ENCODE measurements around the gene ZNF664. TPM values are rescaled to one million over a fixed set of nuclear protein-coding genes. Genes with fewer than 3 reads are reported as not detected.

Gene ZNF664
- total RNA-seq, 2 experiments from 2014 or later, result 46.4 to 48.3 TPM

DNA sequence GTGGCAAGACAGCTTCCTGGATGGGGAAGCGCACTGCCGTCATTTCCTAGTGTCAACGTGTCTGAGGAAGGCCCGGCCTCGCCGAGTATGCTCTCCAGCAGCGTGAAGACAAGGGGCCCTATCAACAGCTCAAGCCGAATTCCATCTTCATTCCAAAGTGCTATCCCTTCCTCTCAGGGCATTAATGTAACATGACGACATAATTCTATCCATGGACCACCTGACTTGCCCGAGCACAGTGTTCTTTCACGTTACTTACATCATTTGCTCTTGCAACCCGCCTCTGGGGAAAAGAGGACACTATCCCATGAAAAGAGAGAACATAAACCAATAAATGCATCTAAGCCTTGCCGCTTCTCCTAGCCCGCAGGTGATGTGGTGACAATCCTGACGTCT is 23.2 kb upstream of the ZNF664 start:
- ATAC-seq (no peak), DNase-seq (no peak)
- H3K36me3 Mint-ChIP-seq (ENCODE audit: low read depth), result no peaks in the 10 kb centered on the region
- intact Hi-C loops (cut with DNase I, micrococcal nuclease), result no loop called here
- H3K4me1 Mint-ChIP-seq, result no peaks in the 10 kb centered on the region
- H3K4me3 Mint-ChIP-seq, result no peak overlapping the region
- H3K27me3 Mint-ChIP-seq, result no peaks in the 10 kb centered on the region
- CTCF ChIA-PET, result interaction anchor here (0.7 kb wide), 1 partner anchor 37 kb away, joined by 3 read pairs; no protein-coding TSS in a partner anchor
- POLR2A ChIA-PET, result no interaction called here
- H3K9me3 Mint-ChIP-seq (ENCODE audit: low read depth), result no peaks in the 10 kb centered on the region
- no peak overlapping the region for H3K27ac Mint-ChIP-seq

DNA sequence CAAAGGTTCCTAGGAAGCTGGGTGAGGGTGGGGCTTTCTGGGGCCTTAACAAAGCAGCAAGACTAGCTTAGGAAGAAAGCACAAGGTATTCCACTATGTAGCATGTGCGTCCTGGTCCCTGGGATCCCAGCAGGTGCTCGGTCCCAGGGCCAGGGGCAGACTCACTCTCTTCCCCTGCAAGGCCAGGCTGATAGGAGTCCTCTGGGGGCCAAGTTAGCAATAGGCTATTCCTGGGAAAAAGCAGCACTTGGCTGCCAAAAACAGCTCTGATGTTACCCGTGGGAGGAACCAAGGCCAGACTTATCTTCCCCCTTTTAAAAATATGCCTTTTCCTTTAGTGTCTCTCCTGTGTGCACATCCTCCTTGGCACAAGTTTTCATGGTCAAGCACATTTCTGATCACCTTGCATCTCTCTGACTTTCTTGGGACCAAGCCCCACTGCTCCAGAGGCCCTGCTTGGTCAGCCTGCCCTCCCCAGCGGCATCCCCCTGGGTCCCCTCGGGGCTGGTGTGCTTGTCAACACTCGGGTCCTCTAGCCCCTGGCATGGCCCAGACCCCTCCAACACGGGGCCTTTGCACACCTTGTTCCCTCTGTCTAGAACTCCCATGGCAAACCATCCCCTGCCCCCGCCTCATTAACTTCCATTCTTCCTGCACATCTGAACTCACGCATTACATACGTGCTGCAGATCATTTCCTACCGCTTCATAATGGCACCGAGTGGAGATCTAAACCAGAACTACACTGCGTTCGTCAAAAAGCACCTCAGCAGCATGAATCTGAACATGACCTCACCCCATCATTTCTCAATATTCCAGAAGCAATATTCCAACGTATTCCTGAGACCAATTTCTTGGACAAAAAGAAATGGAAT is 22.3 kb upstream of the ZNF664 start:
- CTCF ChIA-PET, result no interaction called here
- intact Hi-C loops (cut with DNase I, micrococcal nuclease), result no loop called here
- H3K4me3 Mint-ChIP-seq, result no peak overlapping the region

DNA sequence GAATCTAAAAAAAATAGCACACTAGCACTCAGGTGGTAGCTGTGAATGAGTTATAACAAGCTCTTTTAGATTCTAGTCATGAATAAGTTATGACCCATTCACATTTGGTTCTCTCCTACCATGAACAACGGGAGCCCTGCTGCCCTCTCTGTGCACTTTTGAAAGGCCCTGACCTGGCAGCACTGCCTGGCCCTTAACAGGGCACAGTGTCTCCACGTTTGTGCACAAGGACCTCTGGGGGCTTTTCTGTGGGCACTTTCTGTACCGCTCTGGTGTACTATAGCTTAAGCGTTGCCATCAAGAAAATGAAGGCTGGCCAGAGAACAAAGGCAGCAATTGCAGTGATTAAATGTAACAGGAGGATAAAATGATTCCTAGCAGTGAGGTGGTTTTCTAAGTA is 21.5 kb upstream of the ZNF664 start:
- ChIA-PET CTCF (no interaction called here), POLR2A (no interaction called here)
- Mint-ChIP-seq H3K27ac (no peak overlapping the region), H3K9me3 (ENCODE audit: low read depth) (no peaks in the 10 kb centered on the region), H3K27me3 (no peaks in the 10 kb centered on the region), H3K36me3 (ENCODE audit: low read depth) (no peaks in the 10 kb centered on the region), H3K4me3 (no peak overlapping the region), H3K4me1 (no peaks in the 10 kb centered on the region)
- intact Hi-C loops (cut with DNase I, micrococcal nuclease), result no loop called here
- no peak for DNase-seq
- no peak for ATAC-seq

More for the DNA sequence above, 22.3 kb upstream of the ZNF664 start:
- ATAC-seq, result no peak
- no peak for DNase-seq
- Mint-ChIP-seq H3K36me3 (ENCODE audit: low read depth) (no peaks in the 10 kb centered on the region), H3K4me1 (no peaks in the 10 kb centered on the region), H3K27ac (no peak overlapping the region), H3K9me3 (ENCODE audit: low read depth) (no peaks in the 10 kb centered on the region), H3K27me3 (no peaks in the 10 kb centered on the region)
- POLR2A ChIA-PET, result no interaction called here

GRCh38 chr12:123952037-123952436 is 21.0 kb upstream of the ZNF664 start:
- H3K27me3 Mint-ChIP-seq, result no peaks in the 10 kb centered on the region
- ChIA-PET POLR2A (no interaction called here), CTCF (interaction anchor here (0.6 kb wide), 1 partner anchor 79 kb away, joined by 3 read pairs; no protein-coding TSS in a partner anchor)
- no peak for ATAC-seq
- H3K36me3 Mint-ChIP-seq (ENCODE audit: low read depth), result no peaks in the 10 kb centered on the region
- no peak for DNase-seq
- H3K27ac Mint-ChIP-seq, result no peak overlapping the region
- H3K4me3 Mint-ChIP-seq, result no peak overlapping the region
- H3K4me1 Mint-ChIP-seq, result no peaks in the 10 kb centered on the region
- no peaks in the 10 kb centered on the region for H3K9me3 Mint-ChIP-seq (ENCODE audit: low read depth)
- intact Hi-C loops (cut with DNase I, micrococcal nuclease), result no loop called here

DNA sequence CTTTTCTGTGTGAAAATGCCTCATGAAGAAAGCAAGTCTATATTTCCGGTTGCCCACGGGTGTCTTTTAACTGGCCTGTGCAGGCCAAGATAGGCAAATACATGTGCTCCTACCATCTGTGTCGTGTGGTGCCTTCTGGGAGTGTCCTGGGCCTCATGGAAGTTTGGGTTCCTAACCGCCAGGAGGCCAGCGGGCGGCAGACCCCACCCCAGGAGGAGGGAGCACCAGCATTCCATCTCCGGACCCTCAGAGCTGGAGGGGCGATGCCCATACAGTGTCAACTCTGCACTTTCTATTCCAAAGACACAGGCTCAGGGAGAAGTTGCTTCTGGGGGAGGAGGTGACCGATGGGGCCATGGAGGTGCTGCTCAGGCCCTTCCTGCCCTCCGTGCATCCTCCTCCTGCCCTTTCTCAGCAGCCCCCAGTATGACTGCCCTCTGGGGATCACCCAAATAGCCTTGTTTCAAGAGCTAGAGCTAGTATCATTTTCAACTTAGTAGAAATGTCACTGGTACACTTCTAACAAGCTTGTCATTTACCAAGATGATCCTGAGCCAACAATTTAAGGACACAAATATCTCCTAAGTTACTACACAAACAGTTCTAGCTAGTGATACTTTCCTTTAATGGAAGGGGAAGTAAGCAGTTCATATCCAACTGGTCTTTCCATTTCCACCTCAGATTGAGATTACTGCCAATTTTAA is 18.2 kb upstream of the ZNF664 start:
- Mint-ChIP-seq H3K27me3 (no peaks in the 10 kb centered on the region), H3K4me3 (no peak overlapping the region), H3K9me3 (ENCODE audit: low read depth) (no peaks in the 10 kb centered on the region), H3K27ac (no peak overlapping the region), H3K4me1 (no peaks in the 10 kb centered on the region), H3K36me3 (ENCODE audit: low read depth) (no peaks in the 10 kb centered on the region)
- ATAC-seq (no peak), DNase-seq (no peak)
- intact Hi-C loops (cut with DNase I, micrococcal nuclease), result no loop called here
- ChIA-PET CTCF (interaction anchor here (0.7 to 1.4 kb wide), 2 partner anchors 49 to 313 kb away, joined by 3 to 6 read pairs; no protein-coding TSS in a partner anchor), POLR2A (no interaction called here)

DNA sequence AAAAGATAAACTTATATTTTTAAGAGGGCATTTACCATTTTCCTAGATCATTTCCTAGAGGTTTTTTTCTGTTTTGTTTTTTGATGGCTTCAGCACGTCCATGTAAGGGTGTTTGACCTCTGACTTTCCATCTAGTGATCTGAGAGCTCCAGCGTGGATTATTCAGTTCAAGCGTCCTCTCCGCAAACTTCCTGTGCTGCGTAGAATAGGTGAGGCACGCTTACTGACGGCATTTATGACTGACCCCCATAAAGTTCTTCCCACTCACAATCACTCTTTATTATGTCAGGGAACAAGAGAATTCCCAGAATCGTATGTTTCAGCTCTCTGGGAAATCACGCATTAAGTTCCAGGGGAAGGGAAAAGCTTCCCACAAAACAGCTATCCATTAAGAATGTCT is 16.8 kb upstream of the ZNF664 start:
- H3K27me3 Mint-ChIP-seq, result no peaks in the 10 kb centered on the region

GRCh38 chr12:123957196-123957595 is 15.8 kb upstream of the ZNF664 start:
- DNase-seq (no peak), ATAC-seq (no peak)
- Mint-ChIP-seq H3K9me3 (ENCODE audit: low read depth) (no peaks in the 10 kb centered on the region), H3K27me3 (no peaks in the 10 kb centered on the region), H3K4me1 (no peaks in the 10 kb centered on the region), H3K36me3 (ENCODE audit: low read depth) (no peaks in the 10 kb centered on the region), H3K4me3 (no peak overlapping the region), H3K27ac (no peak overlapping the region)
- CTCF ChIA-PET, result interaction anchor here (0.6 to 1.9 kb wide), 4 partner anchors 18 to 72 kb away, joined by 3 to 11 read pairs (median 4); no protein-coding TSS in a partner anchor
- intact Hi-C loops (cut with DNase I, micrococcal nuclease), result no loop called here
- POLR2A ChIA-PET, result no interaction called here

More for the DNA sequence above, 16.8 kb upstream of the ZNF664 start:
- Mint-ChIP-seq H3K4me3 (no peak overlapping the region), H3K4me1 (no peaks in the 10 kb centered on the region), H3K9me3 (ENCODE audit: low read depth) (no peaks in the 10 kb centered on the region), H3K36me3 (ENCODE audit: low read depth) (no peaks in the 10 kb centered on the region), H3K27ac (no peak overlapping the region)
- CTCF ChIA-PET, result interaction anchor here (0.5 to 1.9 kb wide), 2 partner anchors 8 to 17 kb away, joined by 3 to 11 read pairs; no protein-coding TSS in a partner anchor
- POLR2A ChIA-PET, result no interaction called here
- ATAC-seq, result no peak
- no peak for DNase-seq
- intact Hi-C loops (cut with DNase I, micrococcal nuclease), result no loop called here

- Mint-ChIP-seq H3K27me3 (no peaks in the 10 kb centered on the region), H3K36me3 (ENCODE audit: low read depth) (no peaks in the 10 kb centered on the region), H3K27ac (no peak overlapping the region), H3K9me3 (ENCODE audit: low read depth) (no peaks in the 10 kb centered on the region), H3K4me1 (no peaks in the 10 kb centered on the region), H3K4me3 (no peak overlapping the region)
- ATAC-seq, result no peak
- intact Hi-C loops (cut with DNase I, micrococcal nuclease), result no loop called here
- ChIA-PET CTCF (no interaction called here), POLR2A (no interaction called here)
- DNase-seq, result no peak
Observed at GRCh38 chr12:123958462-123958861, 14.6 kb upstream of the ZNF664 start.

GRCh38 chr12:123958876-123959275 is 14.1 kb upstream of the ZNF664 start:
- Mint-ChIP-seq H3K27me3 (no peaks in the 10 kb centered on the region), H3K4me3 (no peak overlapping the region), H3K9me3 (ENCODE audit: low read depth) (no peaks in the 10 kb centered on the region), H3K4me1 (no peaks in the 10 kb centered on the region), H3K27ac (no peak overlapping the region), H3K36me3 (ENCODE audit: low read depth) (no peaks in the 10 kb centered on the region)
- DNase-seq (no peak), ATAC-seq (no peak)
- ChIA-PET CTCF (no interaction called here), POLR2A (no interaction called here)
- intact Hi-C loops (cut with DNase I, micrococcal nuclease), result no loop called here

DNA sequence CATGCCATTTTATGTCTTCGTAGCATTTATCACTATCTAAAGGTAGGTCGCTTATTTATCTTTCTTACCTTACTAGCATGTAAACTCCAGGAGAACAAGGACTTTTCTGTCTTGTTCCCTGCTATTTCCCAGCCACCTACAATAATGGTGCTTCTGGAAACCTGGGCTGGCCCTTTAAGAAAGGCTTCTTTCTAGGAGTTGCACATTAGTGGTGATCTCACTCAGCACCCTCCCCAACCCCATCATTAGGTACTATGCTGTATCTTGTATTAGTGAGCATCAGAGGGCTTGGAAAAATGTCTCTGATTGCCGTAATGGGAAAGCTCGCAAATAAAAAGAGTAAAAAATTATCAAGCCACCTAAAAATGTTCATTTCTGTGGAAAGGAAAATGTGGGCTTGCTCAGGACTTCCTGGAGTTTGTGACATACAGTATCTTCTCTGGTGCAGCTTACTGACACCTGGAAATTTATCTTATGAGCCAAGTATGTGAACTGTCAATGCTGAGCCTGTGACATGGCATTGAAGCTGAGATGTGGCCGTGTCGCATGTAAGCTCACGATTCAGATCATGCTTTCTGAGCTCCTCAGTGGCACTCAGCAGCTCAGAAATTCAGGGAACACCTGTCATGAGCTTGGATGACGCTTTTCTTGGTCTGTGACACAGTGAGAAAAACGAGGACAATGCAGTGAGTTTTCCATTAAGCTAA is 12.8 kb upstream of the ZNF664 start:
- no peak for ATAC-seq
- H3K27ac Mint-ChIP-seq, result no peak overlapping the region
- no peak for DNase-seq
- intact Hi-C loops (cut with DNase I, micrococcal nuclease), result no loop called here
- ChIA-PET CTCF (interaction anchor here (1.3 to 1.4 kb wide), 4 partner anchors 12 to 72 kb away, joined by 3 to 4 read pairs (median 4); no protein-coding TSS in a partner anchor), POLR2A (interaction anchor here (0.7 kb wide), 1 partner anchor 729 kb away, joined by 3 read pairs; no protein-coding TSS in a partner anchor)
- H3K27me3 Mint-ChIP-seq, result no peaks in the 10 kb centered on the region
- H3K9me3 Mint-ChIP-seq (ENCODE audit: low read depth), result no peaks in the 10 kb centered on the region
- H3K4me3 Mint-ChIP-seq, result no peak overlapping the region
- H3K4me1 Mint-ChIP-seq, result no peaks in the 10 kb centered on the region
- H3K36me3 Mint-ChIP-seq (ENCODE audit: low read depth), result no peaks in the 10 kb centered on the region

DNA sequence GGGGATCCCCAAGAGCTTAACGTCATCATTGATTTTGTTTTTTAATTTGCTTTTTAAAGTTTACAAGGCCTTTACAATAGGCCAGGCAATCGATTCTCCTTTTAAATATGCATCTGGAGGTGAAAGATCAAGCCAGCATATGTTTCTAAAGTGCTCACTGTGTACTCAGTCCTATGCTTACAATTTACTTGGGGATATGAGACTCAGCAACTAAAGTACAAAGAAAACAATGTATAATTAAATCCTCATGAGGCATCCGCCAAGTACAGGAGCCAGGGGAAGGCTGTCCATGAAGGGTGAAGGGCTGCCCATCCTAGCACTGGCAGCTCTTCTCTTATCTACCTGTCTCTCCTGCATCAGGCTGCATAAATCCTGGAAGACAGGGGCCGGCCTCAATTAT is 12.2 kb upstream of the ZNF664 start:
- ATAC-seq (no peak), DNase-seq (no peak)
- Mint-ChIP-seq H3K4me3 (no peak overlapping the region), H3K36me3 (ENCODE audit: low read depth) (no peaks in the 10 kb centered on the region), H3K27ac (no peak overlapping the region), H3K27me3 (no peaks in the 10 kb centered on the region), H3K9me3 (ENCODE audit: low read depth) (no peaks in the 10 kb centered on the region), H3K4me1 (no peaks in the 10 kb centered on the region)
- CTCF ChIA-PET, result interaction anchor here (1.3 to 1.4 kb wide), 3 partner anchors 11 to 35 kb away, joined by 4 read pairs; no protein-coding TSS in a partner anchor
- intact Hi-C loops (cut with DNase I, micrococcal nuclease), result no loop called here
- POLR2A ChIA-PET, result no interaction called here
